ENCODE results near the gene PFAS. TPM values are rescaled to one million over a fixed set of nuclear protein-coding genes. Genes with fewer than 3 reads are reported as not detected.

The PFAS gene
- total RNA-seq, 1 donor from 2014 or later: 111 TPM

DNA sequence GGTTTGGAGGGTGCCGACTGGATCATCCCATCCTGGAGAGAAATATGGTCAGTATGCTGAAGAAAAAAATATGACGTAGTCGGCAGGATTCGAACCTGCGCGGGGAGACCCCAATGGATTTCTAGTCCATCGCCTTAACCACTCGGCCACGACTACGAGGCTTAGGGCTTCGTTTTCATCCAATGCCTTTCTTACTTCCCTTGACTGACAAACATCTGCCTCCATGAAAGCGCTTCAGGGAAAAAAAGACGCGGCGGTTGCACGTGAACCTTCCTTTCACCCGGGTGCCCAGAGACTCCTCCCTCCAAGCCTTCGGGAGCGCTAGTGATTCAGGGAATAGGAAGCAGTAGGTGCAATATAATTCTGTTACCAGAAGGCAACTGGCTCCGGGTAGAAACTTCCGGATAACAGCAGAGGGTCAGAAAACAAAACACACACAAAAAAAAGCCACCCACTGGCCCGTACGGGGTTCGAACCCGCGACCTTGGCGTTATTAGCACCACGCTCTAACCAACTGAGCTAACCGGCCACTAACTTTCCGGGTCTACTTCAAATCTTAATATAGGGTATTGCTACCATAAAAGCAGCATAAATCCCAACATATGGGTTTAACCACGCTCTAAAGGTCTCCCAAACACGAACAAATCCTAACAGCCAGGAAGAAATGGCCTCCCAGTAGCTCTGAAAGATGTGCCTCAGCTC, 22.4 kb upstream of the PFAS start:
- Mint-ChIP-seq H3K27ac (peak overlapping the region; percentile 74), H3K9me3 (no peaks in the 10 kb centered on the region), H3K4me3 (peak overlapping the region; percentile 80), H3K4me1 (peaks cover 19% of the 10 kb centered on the region), H3K27me3 (ENCODE audit: low read depth) (peaks cover 2% of the 10 kb centered on the region), H3K36me3 (peaks cover 19% of the 10 kb centered on the region)
- DNase-seq (ENCODE audit: low spot score in 2 of 2, unreplicated experiment in 2 of 2): peak; percentile 56 to 85
- TF ChIP-seq, protein P1, sequence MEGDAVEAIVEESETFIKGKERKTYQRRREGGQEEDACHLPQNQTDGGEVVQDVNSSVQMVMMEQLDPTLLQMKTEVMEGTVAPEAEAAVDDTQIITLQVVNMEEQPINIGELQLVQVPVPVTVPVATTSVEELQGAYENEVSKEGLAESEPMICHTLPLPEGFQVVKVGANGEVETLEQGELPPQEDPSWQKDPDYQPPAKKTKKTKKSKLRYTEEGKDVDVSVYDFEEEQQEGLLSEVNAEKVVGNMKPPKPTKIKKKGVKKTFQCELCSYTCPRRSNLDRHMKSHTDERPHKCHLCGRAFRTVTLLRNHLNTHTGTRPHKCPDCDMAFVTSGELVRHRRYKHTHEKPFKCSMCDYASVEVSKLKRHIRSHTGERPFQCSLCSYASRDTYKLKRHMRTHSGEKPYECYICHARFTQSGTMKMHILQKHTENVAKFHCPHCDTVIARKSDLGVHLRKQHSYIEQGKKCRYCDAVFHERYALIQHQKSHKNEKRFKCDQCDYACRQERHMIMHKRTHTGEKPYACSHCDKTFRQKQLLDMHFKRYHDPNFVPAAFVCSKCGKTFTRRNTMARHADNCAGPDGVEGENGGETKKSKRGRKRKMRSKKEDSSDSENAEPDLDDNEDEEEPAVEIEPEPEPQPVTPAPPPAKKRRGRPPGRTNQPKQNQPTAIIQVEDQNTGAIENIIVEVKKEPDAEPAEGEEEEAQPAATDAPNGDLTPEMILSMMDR (IDR thresholded peaks at IDR 0.05; ENCODE audit: unreplicated experiment): no peak

DNA sequence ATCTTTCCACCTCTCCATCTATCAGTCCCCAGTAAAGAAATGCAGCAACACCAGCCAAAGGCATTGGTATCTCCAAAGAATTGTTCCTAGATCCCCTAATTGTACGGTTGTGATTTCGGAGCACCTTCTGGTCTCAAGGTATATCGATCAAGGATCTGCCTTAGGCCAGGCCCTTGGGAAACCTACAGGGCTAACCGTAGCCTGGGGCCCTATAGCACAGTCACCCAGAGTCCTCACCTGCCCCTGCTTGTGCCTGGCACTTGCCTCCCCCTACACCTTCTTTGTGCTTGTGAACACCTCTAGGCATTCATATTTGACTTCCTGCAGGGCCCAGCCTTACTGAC, 21.9 kb upstream of the PFAS start:
- no peak for DNase-seq (ENCODE audit: low spot score in 2 of 2, unreplicated experiment in 2 of 2)
- peaks cover 19% of the 10 kb centered on the region for H3K4me1 Mint-ChIP-seq
- TF ChIP-seq, protein P1 (IDR thresholded peaks at IDR 0.05; ENCODE audit: unreplicated experiment): no peak
- peaks cover 19% of the 10 kb centered on the region for H3K36me3 Mint-ChIP-seq
- peaks cover 2% of the 10 kb centered on the region for H3K27me3 Mint-ChIP-seq (ENCODE audit: low read depth)
- H3K9me3 Mint-ChIP-seq: no peaks in the 10 kb centered on the region
- H3K27ac Mint-ChIP-seq: peak overlapping the region; percentile 74
- peak overlapping the region; percentile 80 for H3K4me3 Mint-ChIP-seq

DNA sequence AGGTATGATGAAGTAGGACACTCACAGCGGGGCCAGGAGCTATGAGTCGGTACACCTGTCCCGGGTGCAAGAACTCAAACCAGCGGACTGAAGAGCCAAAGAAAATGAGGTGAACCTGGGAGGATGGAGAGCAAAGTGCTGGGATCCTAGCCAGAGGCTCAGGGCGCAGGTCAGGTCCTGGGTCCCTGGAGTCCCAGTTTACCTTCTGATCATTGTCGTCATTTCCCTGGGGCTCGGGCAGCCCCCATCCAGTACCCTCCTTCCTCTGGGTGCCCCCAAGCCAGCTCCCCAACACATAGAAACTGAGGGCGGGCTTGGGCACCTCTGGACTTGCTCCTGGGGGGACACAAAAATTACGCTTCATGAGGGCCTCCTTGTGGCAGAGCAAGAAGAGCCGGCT, 17.4 kb upstream of the PFAS start:
- no peak overlapping the region for H3K27ac Mint-ChIP-seq
- H3K36me3 Mint-ChIP-seq: peaks cover 38% of the 10 kb centered on the region
- no peak overlapping the region for H3K4me3 Mint-ChIP-seq
- H3K27me3 Mint-ChIP-seq (ENCODE audit: low read depth): no peaks in the 10 kb centered on the region
- TF ChIP-seq, protein P1 (IDR thresholded peaks at IDR 0.05; ENCODE audit: unreplicated experiment): no peak
- DNase-seq (ENCODE audit: low spot score in 2 of 2, unreplicated experiment in 2 of 2): no peak
- H3K9me3 Mint-ChIP-seq: no peaks in the 10 kb centered on the region
- H3K4me1 Mint-ChIP-seq: peaks cover 8% of the 10 kb centered on the region

GRCh38 chr17:8234361-8235270, 14.5 kb upstream of the PFAS start:
- Mint-ChIP-seq H3K36me3 (peaks cover 44% of the 10 kb centered on the region), H3K9me3 (no peaks in the 10 kb centered on the region), H3K27me3 (ENCODE audit: low read depth) (no peaks in the 10 kb centered on the region), H3K4me3 (no peak overlapping the region), H3K27ac (no peak overlapping the region), H3K4me1 (no peaks in the 10 kb centered on the region)
- TF ChIP-seq, protein P1 (IDR thresholded peaks at IDR 0.05; ENCODE audit: unreplicated experiment): no peak
- DNase-seq (ENCODE audit: low spot score in 2 of 2, unreplicated experiment in 2 of 2): no peak

- no peak for DNase-seq (ENCODE audit: low spot score in 2 of 2, unreplicated experiment in 2 of 2)
- H3K9me3 Mint-ChIP-seq: no peaks in the 10 kb centered on the region
- TF ChIP-seq, protein P1 (IDR thresholded peaks at IDR 0.05; ENCODE audit: unreplicated experiment): no peak
- H3K36me3 Mint-ChIP-seq: peaks cover 38% of the 10 kb centered on the region
- no peak overlapping the region for H3K27ac Mint-ChIP-seq
- no peaks in the 10 kb centered on the region for H3K4me1 Mint-ChIP-seq
- H3K27me3 Mint-ChIP-seq (ENCODE audit: low read depth): no peaks in the 10 kb centered on the region
- H3K4me3 Mint-ChIP-seq: no peak overlapping the region
These were observed 13.4 kb upstream of the PFAS start for GRCh38 chr17:8235676-8236075.

All from mesothelial cell of epicardium (in vitro differentiated cells).